Adipose tissue (tissue), 3 donors: ENCODE data around the gene FETUB. TPM values are rescaled to one million over a fixed set of nuclear protein-coding genes. Genes with fewer than 3 reads are reported as not detected.
"Not testable (repeated sequence)": the region's sequence is repeated elsewhere in the genome, so short reads cannot be mapped to it uniquely, and the experiment has no call there.

Source experiments
- H3K27ac ChIP-seq: one replicate; pipeline ENCODE4 v1.5.1; 2013; ENCODE audit warnings: low read depth, low read length
- WGBS, 3 donors: extraction: QIAGEN DNeasy Blood & Tissue Kit; methylation state at CpG; one replicate each; pipeline ENCODE4 v1.1.7; 2013; 5-methylcytosine and 5-hydroxymethylcytosine counted together
- polyA plus RNA-seq, 3 donors: library from polyadenylated mRNA; stranded (reverse); fragments of 200-250 nt; gene quantifications; one replicate each; pipeline ENCODE4 v1.2.3, GENCODE V29; 2013
- donor health status: healthy with polysubstance abuse.
- donor health status: Bipolar disorder and iron deficiency.
- donor health status: healthy.

FETUB gene
- polyA plus RNA-seq, 3 donors, result not detected

GRCh38 chr3:186696522-186696921 is 56.3 kb downstream of the FETUB start:
- 87 to 97% (median 90%) methylated on average over 2 of the region's 2 CpGs for WGBS, 3 donors

GRCh38 chr3:186697510-186697909 is 57.3 kb downstream of the FETUB start:
- no peak overlapping the region for H3K27ac ChIP-seq
- 85 to 96% (median 88%) methylated on average over 4 of the region's 4 CpGs for WGBS, 3 donors

More at GRCh38 chr3:186696522-186696921, 56.3 kb downstream of the FETUB start:
- H3K27ac ChIP-seq, result no peak overlapping the region

GRCh38 chr3:186700267-186700666 is 60.1 kb downstream of the FETUB start:
- 67 to 91% (median 78%) methylated on average over 3 of the region's 3 CpGs for WGBS, 3 donors
- H3K27ac ChIP-seq, result no peak overlapping the region

GRCh38 chr3:186702451-186702850 is 62.3 kb downstream of the FETUB start:
- H3K27ac ChIP-seq, result not testable (repeated sequence)

Other genes starting within 250 kb of the FETUB start
- 1 to 10 TPM; 1.2 to 6.7 (median 1.4) TPM for gene CRYGS, start 96.0 kb upstream of the FETUB start, polyA plus RNA-seq
- 1 to 10 TPM; 3.5 to 9.8 (median 6.8) TPM for gene TBCCD1, start 73.1 kb upstream of the FETUB start, polyA plus RNA-seq
- 10 to 100 TPM; 23.6 to 44.9 (median 40.7) TPM for gene DNAJB11, start 69.7 kb upstream of the FETUB start, polyA plus RNA-seq
- gene AHSG, start 27.3 kb upstream of the FETUB start, polyA plus RNA-seq, result under 1 TPM in 1 of 3 donors, not detected in 2; 0.06 TPM
- not detected for gene HRG, start 25.6 kb downstream of the FETUB start, polyA plus RNA-seq
- under 1 TPM in 2 of 3 donors, not detected in 1; 0.02 to 0.04 TPM for gene KNG1, start 77.0 kb downstream of the FETUB start, polyA plus RNA-seq
- gene EIF4A2, start 143.2 kb downstream of the FETUB start, polyA plus RNA-seq, result 100 to 1,000 TPM; 281 to 425 (median 396) TPM
- 10 to 100 TPM in 2 of 3 donors, 1 to 10 TPM in 1; 7.8 to 14.4 (median 12.7) TPM for gene RFC4, start 166.1 kb downstream of the FETUB start, polyA plus RNA-seq
- gene ADIPOQ, start 202.3 kb downstream of the FETUB start, polyA plus RNA-seq, result 1,000 to 10,000 TPM in 1 of 3 donors, 100 to 1,000 TPM in 1, 10 to 100 TPM in 1; 98.4 to 1,082 (median 265) TPM